Prostate gland (tissue), 2 donors: ENCODE measurements around the gene APOM.
A peak's percentile ranks its signal among the peaks of the same experiment; 100 is the strongest.

ENCODE experiments used
- CTCF ChIP-seq, 4 experiments: fragments of 200-600 bp in 2 of 4; fragments of 450-650 bp in 2 of 4; sonication (generic) in 2 of 4; IDR thresholded peaks; 1 replicate in 3 of 4; 2 replicates in 1 of 4; pipeline ENCODE4 v1.5.1; 2016 to 2019; ENCODE audit warnings: antibody characterized with exemption in 4 of 4, mild to moderate bottlenecking in 2 of 4, moderate library complexity in 2 of 4
- POLR2A ChIP-seq: fragments of 450-650 bp; IDR thresholded peaks from one replicate; pipeline ENCODE4 v1.6.1; 2016; ENCODE audit warnings: antibody characterized with exemption, mild to moderate bottlenecking

- TF ChIP-seq POLR2A (peak; percentile 99), CTCF (IDR thresholded peaks at IDR 0.05) (peak in 2 of 4 experiments; percentile 40 to 67)
These were observed 47.4 kb downstream of the APOM start, which contains the start of gene ABHD16A for GRCh38 chr6:31702819-31703716.
